GM12878 (cell line): ENCODE data around the gene AGRN. TPM values are rescaled to one million over a fixed set of nuclear protein-coding genes. Genes with fewer than 3 reads are reported as not detected.

Source experiments
- ATAC-seq: fragments of 200-7000 bp; cut with Tn5 transposase; 3 replicates; pipeline ENCODE4 v1.9.1; 2020; ENCODE audit warnings: mild to moderate bottlenecking, moderate library complexity
- BruUV-seq: library from RNA; stranded (reverse); fragments of 400-500 nt; replicated peaks from 2 replicates; lab custom pipeline; 2021; lab: Mats Ljungman, UMichigan
- CTCF ChIA-PET: fragments of 300-600 bp; sonication (Branson Sonifier 250); formaldehyde crosslinking; extraction: SDS; loops from one replicate; lab custom pipeline; 2021; ENCODE audit warnings: inconsistent platforms; lab: Yijun Ruan, JAX
- POLR2A ChIA-PET: fragments of 350-600 bp; formaldehyde crosslinking; extraction: SDS; loops from one replicate; lab custom pipeline; 2021; ENCODE audit warnings: inconsistent platforms; lab: Charles Lee
- RAD21 ChIA-PET: fragments of 300-600 bp; sonication (Branson Sonifier 250); formaldehyde crosslinking; loops from one replicate; lab custom pipeline; 2023; ENCODE audit warnings: antibody characterized with exemption; ENCODE audit not compliant: unreplicated experiment; lab: Charles Lee
- SMC1A ChIA-PET: fragments of 300-600 bp; sonication (Branson Sonifier 250); formaldehyde crosslinking; loops from one replicate; lab custom pipeline; 2023; ENCODE audit not compliant: unreplicated experiment, uncharacterized antibody; lab: Charles Lee
- DNase-seq: peaks from one replicate; pipeline ENCODE4 v3.0.0-alpha.2; 2011; ENCODE audit warnings: low read depth, low spot score
- FAIRE-seq: peaks from 3 replicates; lab custom pipeline; 2011; peaks lifted over from hg19 to GRCh38; lab: Jason Lieb, UNC
- H2AFZ ChIP-seq: 2 replicates; pipeline ENCODE4 v1.6.0; 2011; ENCODE audit warnings: low read depth, low read length, control low read depth; ENCODE audit not compliant: control insufficient read depth
- H3K27ac ChIP-seq: 2 replicates; pipeline ENCODE4 v1.5.1; 2011; ENCODE audit warnings: control low read depth; ENCODE audit not compliant: control insufficient read depth, insufficient read depth
- H3K27me3 ChIP-seq, 2 experiments: replicated peaks in 1 of 2; 2 replicates each; pipeline versions ENCODE4 v1.6.0 to v1.6.1; 2011; ENCODE audit warnings: low read length in 1 of 2; ENCODE audit not compliant: control insufficient read depth in 2 of 2, insufficient read depth in 2 of 2
- H3K36me3 ChIP-seq, 2 experiments: 2 replicates each; pipeline ENCODE4 v1.5.1; 2011; ENCODE audit warnings: low read length in 1 of 2; ENCODE audit not compliant: control insufficient read depth in 2 of 2, insufficient read depth in 2 of 2
- H3K4me1 ChIP-seq: 2 replicates; pipeline ENCODE4 v1.6.1; 2011; ENCODE audit warnings: mild to moderate bottlenecking, low read length, moderate library complexity, mixed read lengths; ENCODE audit not compliant: control insufficient read depth, insufficient read depth
- H3K4me2 ChIP-seq: 2 replicates; pipeline ENCODE4 v1.6.0; 2011; ENCODE audit warnings: control low read depth; ENCODE audit not compliant: control insufficient read depth, insufficient read depth
- H3K4me3 ChIP-seq: fragments of 200-600 bp; sonication (generic); 2 replicates; pipeline ENCODE4 v1.5.1; 2016
- H3K79me2 ChIP-seq: 2 replicates; pipeline ENCODE4 v1.6.0; 2011; ENCODE audit warnings: low read length; ENCODE audit not compliant: control insufficient read depth, insufficient read depth
- H3K9ac ChIP-seq: 2 replicates; pipeline ENCODE4 v1.8.0; 2011; ENCODE audit warnings: low read length, control low read depth, mixed read lengths; ENCODE audit not compliant: control insufficient read depth, insufficient read depth
- H3K9me3 ChIP-seq: replicated peaks from 3 replicates; pipeline ENCODE4 v1.5.1; 2011; ENCODE audit warnings: mild to moderate bottlenecking, low read length; ENCODE audit not compliant: control insufficient read depth, insufficient read depth
- H4K20me1 ChIP-seq: 2 replicates; pipeline ENCODE4 v1.6.0; 2011; ENCODE audit not compliant: control insufficient read depth, insufficient read depth
- BHLHE40 ChIP-seq, 2 experiments: fragments of 450-650 bp in 1 of 2; IDR thresholded peaks; 2 replicates each; pipeline ENCODE4 v1.6.1; 2011 to 2017; ENCODE audit warnings: low read depth in 2 of 2, borderline replicate concordance in 1 of 2, improper control_type of control experiment in 1 of 2, low read length in 1 of 2, mild to moderate bottlenecking in 1 of 2
- CEBPB ChIP-seq, 2 experiments: fragments of 150-350 bp in 1 of 2; IDR thresholded peaks; 2 replicates each; pipeline ENCODE4 v1.6.1; 2012 to 2014; ENCODE audit warnings: low read depth in 2 of 2, low read length in 2 of 2, borderline replicate concordance in 1 of 2, inconsistent platforms in 1 of 2
- ESRRA ChIP-seq: IDR thresholded peaks from 2 replicates; pipeline ENCODE4 v1.6.1; 2012; ENCODE audit warnings: mild to moderate bottlenecking, low read length, improper control_type of control experiment
- ZBTB33 ChIP-seq: fragments of 450-650 bp; IDR thresholded peaks from 2 replicates; pipeline ENCODE4 v1.6.1; 2017; ENCODE audit warnings: mild to moderate bottlenecking
- WGBS: methylation state at CpG from one replicate; pipeline ENCODE4 v1.1.6; 2016; ENCODE audit warnings: low lambda C conversion rate; ENCODE audit not compliant: insufficient replicate concordance, insufficient coverage; ENCODE audit errors: missing lambda C conversion rate; 5-methylcytosine and 5-hydroxymethylcytosine counted together
- in situ Hi-C: fragments of 300-500 bp; cut with MboI; formaldehyde crosslinking; loops from 9 replicates; pipeline ENCODE4 v1.14.3; 2018; ENCODE audit warnings: mixed read lengths
- intact Hi-C: fragments of 100-400 bp; cut with micrococcal nuclease; formaldehyde crosslinking; loops from one replicate; pipeline ENCODE4 v1.14.2; 2022; ENCODE audit not compliant: unreplicated experiment
- polyA plus RNA-seq, 11 experiments: library from polyadenylated mRNA; depleted of rRNA in 4 of 11; unstranded in 6 of 11; stranded (reverse) in 5 of 11; fragments of >200 nt; fragmentation: Nextera tagmentation in 4 of 11; fragmentation: Illumina TruSeq in 1 of 11; extraction: Ambion mirVana in 4 of 11; extraction: Trizol in 1 of 11; gene quantifications; 1 replicate in 1 of 11; 2 replicates in 10 of 11; pipeline versions ENCODE4 v1.2.1 to v1.2.3, GENCODE V29; 2011 to 2016; ENCODE audit warnings: inconsistent platforms in 2 of 11, missing spikeins in 2 of 11, low read depth in 1 of 11
- total RNA-seq, 4 experiments: library from RNA; depleted of rRNA in 3 of 4; stranded (reverse); fragments of >200 nt in 3 of 4; fragmentation: Illumina TruSeq in 1 of 4; extraction: Trizol in 1 of 4; gene quantifications; 2 replicates each; pipeline versions ENCODE4 v1.2.1 to v1.2.3, GENCODE V29; 2013 to 2021

The AGRN gene
- total and polyA plus RNA-seq, 10 of the 15 experiments (the other 5 are each of a cell fraction or from before 2014, with no cell fraction given) = 0.02 to 41.8 (median 4.1) TPM

- TF ChIP-seq ESRRA = no peak
- TF ChIP-seq CEBPB (IDR thresholded peaks at IDR 0.05; ENCODE audit: borderline replicate concordance in 1 of 2, low read depth in 2 of 2, low read length in 2 of 2) = no peak
Observed at GRCh38 chr1:1073743-1074587, 54.0 kb downstream of the AGRN start, which contains the start of gene RNF223 (continued).

- WGBS = 34% methylated on average over 14 of the region's 14 CpGs
- BruUV-seq = no TSS peak
- ChIA-PET RAD21 (no interaction called here), CTCF (no interaction called here), SMC1A (no interaction called here), POLR2A (no interaction called here)
- no peaks in the 10 kb centered on the region for H3K36me3 ChIP-seq
- peaks cover 17% of the 10 kb centered on the region for H3K4me1 ChIP-seq
- H3K79me2 ChIP-seq = no peaks in the 10 kb centered on the region
- in situ Hi-C loops = no loop called here
- no peaks in the 10 kb centered on the region for H3K9me3 ChIP-seq
- H3K4me2 ChIP-seq = no peak overlapping the region
- H3K4me3 ChIP-seq = no peak overlapping the region
- ATAC-seq (no peak), DNase-seq (no peak), FAIRE-seq (no peak)
- no peak overlapping the region for H3K27ac ChIP-seq
- no peak overlapping the region for H3K9ac ChIP-seq
- TF ChIP-seq ZBTB33 (no peak), BHLHE40 (IDR thresholded peaks at IDR 0.05; ENCODE audit: borderline replicate concordance in 1 of 2, low read depth in 2 of 2, low read length in 1 of 2) (peak in 1 of 2 experiments; percentile 41; a peak in 1 of 4 replicates)
- no peaks in the 10 kb centered on the region; a peak in 1 of 4 replicates for H3K27me3 ChIP-seq
- intact Hi-C loops = no loop called here
- no peaks in the 10 kb centered on the region for H4K20me1 ChIP-seq
- no peak overlapping the region for H2AFZ ChIP-seq
Observed at GRCh38 chr1:1074631-1075147, 54.8 kb downstream of the AGRN start.
